Astrocyte of the cerebellum (primary cell): Measurements from ENCODE around the gene NHLRC4.

Experiments
- DNase-seq: peaks from one replicate; pipeline ENCODE4 v3.0.0-alpha.2; 2011; ENCODE audit warnings: low read depth
- H3K4me3 ChIP-seq: 2 replicates; pipeline ENCODE4 v1.5.1; 2011; ENCODE audit warnings: mild to moderate bottlenecking, low read depth, low read length, moderate library complexity
- CTCF ChIP-seq: IDR thresholded peaks from 2 replicates; pipeline ENCODE4 v1.5.1; 2012; ENCODE audit warnings: low read length, low read depth, moderate library complexity, mild to moderate bottlenecking; ENCODE audit errors: missing control alignments
- in situ Hi-C: cut with HindIII; loops from 2 replicates; pipeline ENCODE4 v1.10.0; 2017; ENCODE audit warnings: low sequenced_read_pairs

NHLRC4 gene

GRCh38 chr16:589658-590187, 22.9 kb downstream of the NHLRC4 start, which contains the start of gene RAB40C:
Gene RAB40C (plus strand): TSS chr16:590066. CDS start chr16:590292, 226 bp downstream.
- TF ChIP-seq CTCF: no peak
- in situ Hi-C loops: no loop called here
- peak; percentile 94 for DNase-seq
- peak within 1 kb of the TSS; percentile 82 for H3K4me3 ChIP-seq

GRCh38 chr16:590188-590814, 23.5 kb downstream of the NHLRC4 start:
- in situ Hi-C loops: no loop called here
- DNase-seq: no peak
- no peak for TF ChIP-seq CTCF
- peak overlapping the region; percentile 82 for H3K4me3 ChIP-seq

GRCh38 chr16:590815-591200, 24.0 kb downstream of the NHLRC4 start:
- in situ Hi-C loops: no loop called here
- no peak for DNase-seq
- TF ChIP-seq CTCF: no peak

GRCh38 chr16:591231-591630, 24.4 kb downstream of the NHLRC4 start:
- peak overlapping the region; percentile 82 for H3K4me3 ChIP-seq
- DNase-seq: no peak
- in situ Hi-C loops: no loop called here

More at GRCh38 chr16:590815-591200, 24.0 kb downstream of the NHLRC4 start:
- peak overlapping the region; percentile 82 for H3K4me3 ChIP-seq

GRCh38 chr16:591892-592517, 25.2 kb downstream of the NHLRC4 start:
- in situ Hi-C loops: no loop called here
- TF ChIP-seq CTCF: no peak
- no peak for DNase-seq
- no peak overlapping the region for H3K4me3 ChIP-seq

More at GRCh38 chr16:591231-591630, 24.4 kb downstream of the NHLRC4 start:
- no peak for TF ChIP-seq CTCF

GRCh38 chr16:592518-593306, 25.9 kb downstream of the NHLRC4 start:
- no peak for TF ChIP-seq CTCF
- in situ Hi-C loops: no loop called here
- no peak for DNase-seq
- no peak overlapping the region for H3K4me3 ChIP-seq
